Mammary epithelial cell (primary cell): Measurements from ENCODE around the gene PRH1.

Experiments
- CTCF ChIP-seq, 2 donors: IDR thresholded peaks in 1 of 2; conservative IDR thresholded peaks in 1 of 2; 2 replicates each; pipeline ENCODE4 v1.5.1; 2011 to 2012; ENCODE audit warnings: inconsistent platforms in 2 of 2, low read length in 2 of 2, mild to moderate bottlenecking in 2 of 2, control low read depth in 1 of 2, low read depth in 1 of 2; ENCODE audit not compliant: insufficient read depth in 1 of 2; ENCODE audit errors: extremely low read depth in 1 of 2
- EZH2 ChIP-seq: IDR thresholded peaks from 2 replicates; pipeline ENCODE4 v1.6.1; 2012; ENCODE audit warnings: low read length, inconsistent platforms, borderline replicate concordance

GRCh38 chr12:10926269-10926668 lies 42.2 kb upstream of the PRH1 start:
- TF ChIP-seq CTCF (conservative IDR thresholded peaks at IDR 0.05 in 1 of 2, IDR thresholded peaks at IDR 0.05 in 1 of 2; ENCODE audit: extremely low read depth in 1 of 2, insufficient read depth in 1 of 2, low read depth in 1 of 2, low read length in 2 of 2), result no peak
- TF ChIP-seq EZH2, result no peak
